K562 (cell line): ENCODE data around the gene GRIN1. TPM values are rescaled to one million over a fixed set of nuclear protein-coding genes. Genes with fewer than 3 reads are reported as not detected.

Experiments
- ATAC-seq: fragments of 200-7000 bp; cut with Tn5 transposase; 3 replicates; pipeline ENCODE4 v1.9.1; 2020; ENCODE audit warnings: moderate library complexity
- BruUV-seq: library from RNA; stranded (reverse); fragments of 400-500 nt; replicated peaks from 2 replicates; lab custom pipeline; 2021; lab: Mats Ljungman, UMichigan
- CTCF ChIA-PET: fragments of 300-600 bp; formaldehyde crosslinking; extraction: SDS; loops from one replicate; lab custom pipeline; 2021; ENCODE audit warnings: low intra/inter-chr PET ratio; lab: Yijun Ruan, JAX
- POLR2A ChIA-PET: fragments of 300-600, 350-650 bp; sonication (Branson Sonifier 250); formaldehyde crosslinking; extraction: SDS; loops from one replicate; lab custom pipeline; 2021; ENCODE audit warnings: antibody characterized with exemption, inconsistent platforms; lab: Yijun Ruan, JAX
- DNase-seq, 4 experiments: peaks; one replicate each; pipeline versions ENCODE4 v3.0.0 to v3.0.0-alpha.2; 2011 to 2018; ENCODE audit warnings: low spot score in 3 of 4, mixed read lengths in 3 of 4; ENCODE audit errors: extremely low read depth in 1 of 4
- FAIRE-seq: peaks from 2 replicates; lab custom pipeline; 2011; peaks lifted over from hg19 to GRCh38; lab: Jason Lieb, UNC
- H2AFZ ChIP-seq: 2 replicates; pipeline ENCODE4 v1.6.0; 2011; ENCODE audit warnings: low read depth, low read length, control low read depth, inconsistent platforms
- H3K27ac ChIP-seq: fragments of 200-600 bp; 3 replicates; pipeline ENCODE4 v1.8.0; 2011; ENCODE audit warnings: low read depth, mild to moderate bottlenecking, control low read depth, inconsistent platforms, low read length, moderate library complexity, mixed read lengths; ENCODE audit errors: extremely low read depth
- H3K27me3 ChIP-seq, 2 experiments: fragments of 300-600 bp in 1 of 2; 2 replicates in 1 of 2; 3 replicates in 1 of 2; pipeline versions ENCODE4 v1.6.0 to v1.8.0; 2011; ENCODE audit warnings: inconsistent platforms in 2 of 2, low read length in 2 of 2, mild to moderate bottlenecking in 1 of 2, mixed read lengths in 1 of 2, moderate library complexity in 1 of 2; ENCODE audit not compliant: control insufficient read depth in 2 of 2, insufficient read depth in 2 of 2
- H3K36me3 ChIP-seq: fragments of 300-600 bp; 3 replicates; pipeline ENCODE4 v1.8.0; 2011; ENCODE audit warnings: mild to moderate bottlenecking, low read length, inconsistent platforms; ENCODE audit not compliant: control insufficient read depth, insufficient read depth
- H3K4me1 ChIP-seq, 2 experiments: fragments of 200-600 bp in 1 of 2; replicated peaks in 1 of 2; 2 replicates in 1 of 2; 3 replicates in 1 of 2; pipeline versions ENCODE4 v1.5.1 to v1.8.0; 2011; ENCODE audit warnings: inconsistent platforms in 2 of 2, low read length in 2 of 2, mild to moderate bottlenecking in 1 of 2, mixed read lengths in 1 of 2, moderate library complexity in 1 of 2; ENCODE audit not compliant: control insufficient read depth in 2 of 2, insufficient read depth in 2 of 2
- H3K4me2 ChIP-seq: 2 replicates; pipeline ENCODE4 v1.6.1; 2011; ENCODE audit warnings: low read length, control low read depth, inconsistent platforms, mixed read lengths; ENCODE audit not compliant: insufficient read depth
- H3K4me3 ChIP-seq: fragments of 200-600 bp; sonication (generic), shearing (Covaris generic); 2 replicates; pipeline ENCODE4 v1.5.1; 2016; ENCODE audit warnings: control low read depth, inconsistent platforms
- H3K79me2 ChIP-seq: fragments of 200-600 bp; 3 replicates; pipeline ENCODE4 v1.8.0; 2011; ENCODE audit warnings: low read length, inconsistent platforms; ENCODE audit not compliant: control insufficient read depth, insufficient read depth
- H3K9ac ChIP-seq, 2 experiments: 2 replicates each; pipeline versions ENCODE4 v1.6.0 to v1.6.1; 2011; ENCODE audit warnings: low read depth in 2 of 2, low read length in 2 of 2, control low read depth in 1 of 2, inconsistent platforms in 1 of 2, mild to moderate bottlenecking in 1 of 2, mixed read lengths in 1 of 2; ENCODE audit not compliant: insufficient read depth in 1 of 2
- H3K9me1 ChIP-seq: one replicate; pipeline ENCODE4 v1.6.0; 2011; ENCODE audit warnings: inconsistent platforms, mild to moderate bottlenecking, low read length, moderate library complexity; ENCODE audit not compliant: control insufficient read depth, insufficient read depth
- H3K9me3 ChIP-seq: replicated peaks from 2 replicates; pipeline ENCODE4 v1.5.1; 2011; ENCODE audit warnings: low read depth, low read length, inconsistent platforms; ENCODE audit not compliant: control insufficient read depth, insufficient read depth
- H4K20me1 ChIP-seq: replicated peaks from 2 replicates; pipeline ENCODE4 v1.6.1; 2011; ENCODE audit warnings: low read length, inconsistent platforms, mixed read lengths; ENCODE audit not compliant: control insufficient read depth, insufficient read depth
- CBX5 ChIP-seq: IDR thresholded peaks from 2 replicates; pipeline ENCODE4 v1.6.1; 2014; ENCODE audit warnings: low read depth, borderline replicate concordance
- CHD2 ChIP-seq: IDR thresholded peaks from 2 replicates; pipeline ENCODE4 v1.6.1; 2011; ENCODE audit warnings: low read depth, low read length
- CTBP1 ChIP-seq: fragments of 450-650 bp; IDR thresholded peaks from 2 replicates; pipeline ENCODE4 v1.6.1; 2016; ENCODE audit warnings: borderline replicate concordance
- DDX20 ChIP-seq: fragments of 450-650 bp; IDR thresholded peaks from 2 replicates; pipeline ENCODE4 v1.6.1; 2016; ENCODE audit warnings: missing genetic modification characterization, low read depth, mild to moderate bottlenecking, missing compliant biosample characterization, moderate library complexity
- HIVEP1 ChIP-seq: fragments of 250-450 bp; sonication (Bioruptor Pico); IDR thresholded peaks from 2 replicates; pipeline ENCODE4 v1.4.0; 2020; ENCODE audit warnings: mild to moderate bottlenecking
- MLLT1 ChIP-seq, 2 experiments: fragments of 450-650 bp; IDR thresholded peaks; 2 replicates each; pipeline ENCODE4 v1.6.1; 2016
- POLR2A ChIP-seq: fragments of 450-650 bp; conservative IDR thresholded peaks from 2 replicates; pipeline ENCODE4 v1.6.1; 2016
- RUNX1 ChIP-seq: sonication (generic); IDR thresholded peaks from 2 replicates; pipeline ENCODE4 v1.6.1; 2016; ENCODE audit warnings: antibody characterized with exemption, low read depth
- SIRT6 ChIP-seq: IDR thresholded peaks from one replicate; pipeline ENCODE4 v1.6.1; 2012; ENCODE audit warnings: low read depth, mild to moderate bottlenecking, control low read depth, inconsistent platforms, low read length, moderate library complexity
- SREBF2 ChIP-seq: sonication (generic); formaldehyde crosslinking; IDR thresholded peaks from 2 replicates; pipeline ENCODE4 v1.4.0; 2020; ENCODE audit warnings: mild to moderate bottlenecking, missing genetic modification reagents
- TOE1 ChIP-seq, 2 experiments: fragments of 450-650 bp in 1 of 2; sonication (generic) in 1 of 2; formaldehyde crosslinking in 1 of 2; IDR thresholded peaks; 2 replicates each; pipeline versions ENCODE4 v1.7.1 to v1.8.0; 2016 to 2022; ENCODE audit warnings: borderline replicate concordance in 2 of 2, mild to moderate bottlenecking in 2 of 2, antibody characterized with exemption in 1 of 2, inconsistent platforms in 1 of 2, low read depth in 1 of 2, missing genetic modification reagents in 1 of 2, moderate library complexity in 1 of 2
- TRIM28 ChIP-seq: fragments of 450-650 bp; IDR thresholded peaks from 2 replicates; pipeline ENCODE4 v1.6.1; 2017
- ZNF655 ChIP-seq: fragments of 250-450 bp; sonication (Bioruptor Pico); IDR thresholded peaks from 2 replicates; pipeline ENCODE4 v1.5.0; 2021
- ZNF707 ChIP-seq: fragments of 250-450 bp; sonication (Bioruptor Pico); conservative IDR thresholded peaks from 2 replicates; pipeline ENCODE4 v1.8.0; 2022; ENCODE audit warnings: inconsistent platforms, mild to moderate bottlenecking, moderate library complexity
- ZNF785 ChIP-seq: fragments of 250-450 bp; sonication (Bioruptor Pico); IDR thresholded peaks from 2 replicates; pipeline ENCODE4 v1.4.0; 2020; ENCODE audit warnings: mild to moderate bottlenecking
- WGBS: fragments of 100-300 bp; shearing (Covaris generic); methylation state at CpG from one replicate; pipeline ENCODE4 v1.1.6; 2016; ENCODE audit warnings: low coverage, mixed read lengths; ENCODE audit not compliant: insufficient coverage; ENCODE audit errors: missing lambda C conversion rate; 5-methylcytosine and 5-hydroxymethylcytosine counted together
- in situ Hi-C: fragments of 300-500 bp; cut with MboI; formaldehyde crosslinking; loops from 4 replicates; pipeline ENCODE4 v1.15.0; 2018; ENCODE audit warnings: inconsistent platforms, mixed read lengths
- intact Hi-C: fragments of 100-400 bp; cut with micrococcal nuclease; formaldehyde crosslinking; loops from 2 replicates; pipeline ENCODE4 v1.14.2; 2022
- polyA plus RNA-seq, 8 experiments: library from polyadenylated mRNA; depleted of rRNA in 4 of 8; stranded (reverse) in 5 of 8; unstranded in 3 of 8; fragments of >200 nt; fragmentation: Nextera tagmentation in 2 of 8; fragmentation: Illumina TruSeq in 1 of 8; extraction: Ambion mirVana in 2 of 8; extraction: Trizol in 1 of 8; gene quantifications; 2 replicates each; pipeline versions ENCODE4 v1.2.1 to v1.2.3, GENCODE V29; 2011 to 2014; ENCODE audit warnings: inconsistent platforms in 1 of 8, missing spikeins in 1 of 8
- total RNA-seq, 7 experiments: library from RNA; depleted of rRNA in 6 of 7; stranded (reverse); fragments of >200 nt in 6 of 7; fragmentation: Illumina TruSeq in 2 of 7; extraction: Trizol in 2 of 7; gene quantifications; 2 replicates each; pipeline versions ENCODE4 v1.2.1 to v1.2.3, GENCODE V29; 2011 to 2021; ENCODE audit warnings: low replicate concordance in 1 of 7
- TF ChIP-seq, protein P1 (sequence below): fragments of 250-450 bp; sonication (Bioruptor Pico); IDR thresholded peaks from 2 replicates; pipeline ENCODE4 v1.4.0; 2020

GRIN1 gene
- total and polyA plus RNA-seq, 9 of the 15 experiments (the other 6 are each of a cell fraction or from before 2014, with no cell fraction given), result 0.03 to 0.35 (median 0.16) TPM; not detected in 6

DNA sequence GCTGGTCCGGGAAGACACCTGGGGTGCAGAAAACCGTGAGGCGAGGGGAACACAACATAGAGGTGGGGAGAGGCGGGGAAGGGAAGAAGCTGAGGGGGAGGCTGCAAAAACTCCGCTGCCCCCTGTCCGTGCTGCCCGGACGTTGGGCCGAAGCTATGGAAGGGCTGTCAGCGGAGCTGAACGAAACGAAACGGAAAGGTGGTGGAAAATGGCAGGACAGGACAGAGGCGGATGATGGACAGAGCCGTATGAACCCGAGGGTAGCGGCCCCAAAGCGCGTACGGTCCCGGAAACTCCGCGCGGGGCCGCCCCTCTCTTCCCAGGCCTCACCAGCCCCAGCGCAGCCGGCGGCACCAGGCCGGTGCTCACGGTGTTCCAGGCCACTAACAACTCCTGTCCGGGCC lies 49.1 kb downstream of the GRIN1 start (continued):
- TF ChIP-seq ZNF655 (CRISPR knock-in tag) (no peak), ZNF785 (CRISPR knock-in tag) (no peak), TOE1 (IDR thresholded peaks at IDR 0.05; ENCODE audit: borderline replicate concordance) (peak; percentile 55; the same call in 1 of the 2 replicates), TOE1 (CRISPR knock-in tag; IDR thresholded peaks at IDR 0.05; ENCODE audit: borderline replicate concordance, low read depth) (no peak)

- under 1% methylated on average over 82 of the region's 98 CpGs for WGBS
- Histone ChIP-seq H3K79me2 (peaks cover 43% of the 10 kb centered on the region), H3K9ac (peak within 1 kb of the TSS; percentile 93 to 96), H3K4me2 (peak within 1 kb of the TSS; percentile 98), H3K9me1 (no peaks in the 10 kb centered on the region), H3K9me3 (no peaks in the 10 kb centered on the region), H3K27me3 (no peaks in the 10 kb centered on the region), H3K27ac (peak within 1 kb of the TSS; percentile 94), H3K4me1 (peaks cover 20 to 95% of the 10 kb centered on the region in 2 experiments), H3K36me3 (peaks cover 64% of the 10 kb centered on the region; the same call in 2 of the 3 replicates), H4K20me1 (peaks cover 8% of the 10 kb centered on the region), H3K4me3 (peak within 1 kb of the TSS; percentile 98), H2AFZ (peak within 1 kb of the TSS; percentile 91)
- ChIA-PET CTCF (interaction anchor here (0.6 to 2.5 kb wide), 6 partner anchors 39 to 139 kb away, joined by 3 to 19 read pairs (median 4); partner anchors contain the start of gene RNF224), POLR2A (interaction anchor here (0.5 to 6.7 kb wide), 24 partner anchors 9 to 640 kb away, joined by 3 to 56 read pairs (median 4); partner anchors contain the start of genes NDOR1, NRARP, RNF224 and TMEM203)
- ATAC-seq (peak; percentile 96), FAIRE-seq (peak; percentile 96), DNase-seq (peak; percentile 93 to 98 (median 96))
- intact Hi-C loops (loop anchor here (1.0 kb wide), 1 partner anchor 39 kb away; the partner anchor contains the start of gene RNF224), in situ Hi-C loops (loop anchor here (5.0 kb wide), 1 partner anchor 39 kb away; the partner anchor contains the start of genes CYSRT1 and RNF224)
- BruUV-seq, result TSS peak; percentile 88
- peak; percentile 82 for TF ChIP-seq POLR2A
- no peak for TF ChIP-seq SREBF2
- no peak for TF ChIP-seq ZNF707 (CRISPR knock-in tag)
- no peak; the same call in 1 of the 2 replicates for TF ChIP-seq TRIM28
- no peak for TF ChIP-seq HIVEP1
- TF ChIP-seq CTBP1, result peak; percentile 91; the same call in 1 of the 2 replicates
- TF ChIP-seq, protein P1, sequence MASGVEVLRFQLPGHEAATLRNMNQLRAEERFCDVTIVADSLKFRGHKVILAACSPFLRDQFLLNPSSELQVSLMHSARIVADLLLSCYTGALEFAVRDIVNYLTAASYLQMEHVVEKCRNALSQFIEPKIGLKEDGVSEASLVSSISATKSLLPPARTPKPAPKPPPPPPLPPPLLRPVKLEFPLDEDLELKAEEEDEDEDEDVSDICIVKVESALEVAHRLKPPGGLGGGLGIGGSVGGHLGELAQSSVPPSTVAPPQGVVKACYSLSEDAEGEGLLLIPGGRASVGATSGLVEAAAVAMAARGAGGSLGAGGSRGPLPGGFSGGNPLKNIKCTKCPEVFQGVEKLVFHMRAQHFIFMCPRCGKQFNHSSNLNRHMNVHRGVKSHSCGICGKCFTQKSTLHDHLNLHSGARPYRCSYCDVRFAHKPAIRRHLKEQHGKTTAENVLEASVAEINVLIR, result peak; percentile 100
- TF ChIP-seq RUNX1, result 0 out of 2 replicates have a peak, but pooled peaks have one; percentile 14
- no peak for TF ChIP-seq SIRT6
- no peak for TF ChIP-seq DDX20 (tag)
- TF ChIP-seq MLLT1 (IDR thresholded peaks at IDR 0.05), result peak; percentile 49 to 99; a peak in 2 of 4 replicates
- TF ChIP-seq CBX5, result 0 out of 2 replicates have a peak, but pooled peaks have one; percentile 59
- TF ChIP-seq CHD2, result peak; percentile 28; the same call in 1 of the 2 replicates
Measured at GRCh38 chr9:137188490-137189296, 49.7 kb downstream of the GRIN1 start, which contains the start of the genes ANAPC2 and SSNA1. ANAPC2 (minus strand) TSS chr9:137188560; CDS start chr9:137188532, 28 bp downstream. SSNA1 (plus strand) TSS chr9:137188676; CDS start chr9:137188727, 51 bp downstream.
